Measurements from ENCODE around the gene MYRF. TPM values are rescaled to one million over a fixed set of nuclear protein-coding genes. Genes with fewer than 3 reads are reported as not detected.
A peak's percentile ranks its signal among the peaks of the same experiment; 100 is the strongest.

The MYRF gene
- total RNA-seq, 4 donors from 2014 or later = 0.16 to 55.1 (median 29.5) TPM

DNA sequence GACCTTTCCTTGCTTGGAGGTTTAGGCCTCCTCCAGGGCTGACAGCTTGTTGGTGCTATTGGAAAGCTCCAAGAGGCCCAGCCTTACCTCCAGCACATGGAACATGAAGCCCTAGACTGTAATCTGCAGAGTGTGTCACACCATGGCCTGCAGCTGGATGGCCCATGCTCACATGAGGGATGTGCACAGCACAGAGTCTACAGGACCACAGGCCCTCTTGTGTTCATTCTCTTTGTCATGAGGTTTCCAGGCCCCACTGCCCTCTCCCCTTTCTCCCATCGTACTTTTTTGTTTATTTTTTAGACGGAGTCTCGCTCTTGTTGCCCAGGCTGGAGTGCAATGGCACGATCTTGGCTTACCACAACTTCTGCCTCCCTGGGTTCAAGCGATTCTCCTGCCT lies 54.3 kb downstream of the MYRF start:
- no peak for DNase-seq (ENCODE audit: low spot score)
- TF ChIP-seq CTCF (IDR thresholded peaks at IDR 0.05) = no peak
- ATAC-seq (ENCODE audit: low FRiP score) = no peak

DNA sequence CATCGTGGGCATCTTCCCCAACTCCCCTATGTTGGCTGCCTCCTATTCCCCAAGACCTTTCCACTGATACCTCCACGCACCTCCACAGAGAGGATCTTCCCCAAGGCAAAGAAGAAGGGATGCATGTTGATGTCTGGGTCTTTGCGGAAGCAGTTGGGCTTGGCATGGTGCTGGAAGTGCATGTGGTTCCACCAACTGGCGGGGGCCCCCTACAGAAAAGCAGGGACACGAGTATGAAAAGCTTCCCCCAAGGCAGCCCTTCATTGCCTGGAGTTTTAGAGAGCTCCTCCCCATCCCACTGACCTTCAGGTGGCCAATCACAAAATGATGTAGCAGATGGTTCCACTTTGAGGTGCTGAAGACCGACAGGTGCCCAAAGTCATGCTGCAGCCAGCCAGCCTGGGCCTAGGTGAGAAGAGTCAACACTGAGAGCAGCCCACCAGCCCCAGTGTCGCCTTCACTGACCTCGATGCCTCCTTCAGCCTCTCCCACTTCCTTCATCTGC lies 58.3 kb downstream of the MYRF start:
- ATAC-seq (ENCODE audit: low FRiP score) (no peak), DNase-seq (ENCODE audit: low spot score) (no peak)
- TF ChIP-seq CTCF (IDR thresholded peaks at IDR 0.05) = no peak

- no peak for ATAC-seq (ENCODE audit: low FRiP score)
- no peak for DNase-seq (ENCODE audit: low spot score)
- no peak for TF ChIP-seq CTCF (IDR thresholded peaks at IDR 0.05)
Measured at GRCh38 chr11:61811831-61812230, 59.4 kb downstream of the MYRF start.

- TF ChIP-seq CTCF (IDR thresholded peaks at IDR 0.05) = no peak
Measured at GRCh38 chr11:61812736-61813411, 60.4 kb downstream of the MYRF start.

DNA sequence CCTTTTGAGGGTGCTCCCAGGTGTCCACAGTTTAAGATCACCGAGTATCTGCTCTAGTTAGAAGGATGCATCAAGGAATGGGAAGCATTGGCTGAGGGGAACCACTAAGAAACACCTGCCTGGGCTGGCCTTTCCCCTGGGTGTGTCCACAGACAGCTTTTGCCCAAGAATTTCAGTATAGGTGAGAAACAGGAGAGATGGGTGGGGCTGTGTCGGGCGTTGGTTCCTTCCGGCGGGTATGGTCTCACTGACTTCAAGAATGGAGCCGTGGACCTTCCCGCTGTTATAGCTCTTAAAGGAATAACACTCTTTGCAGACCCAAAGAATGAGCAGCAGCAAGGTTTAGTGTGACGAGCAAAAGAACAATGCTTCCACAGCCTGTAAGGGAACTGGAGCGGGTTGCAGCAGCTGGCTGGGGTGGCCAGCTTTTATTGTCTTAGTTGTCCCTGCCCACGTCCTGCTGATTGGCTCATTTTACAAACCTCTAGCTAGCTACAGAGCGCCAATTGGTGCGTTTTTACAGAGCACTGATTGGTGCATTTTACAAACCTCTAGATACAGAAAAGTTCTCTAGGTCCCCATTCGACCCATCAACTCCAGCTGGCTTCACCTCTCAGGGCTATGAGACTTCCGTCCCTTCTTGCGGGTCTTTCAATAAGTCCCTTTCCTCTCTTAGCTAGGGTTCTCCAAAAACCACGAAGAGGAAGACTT lies 62.0 kb downstream of the MYRF start:
- DNase-seq (ENCODE audit: low spot score) (no peak), ATAC-seq (ENCODE audit: low FRiP score) (no peak)
- TF ChIP-seq CTCF (IDR thresholded peaks at IDR 0.05) = no peak

More at GRCh38 chr11:61812736-61813411, 60.4 kb downstream of the MYRF start:
- ATAC-seq (ENCODE audit: low FRiP score) (no peak), DNase-seq (ENCODE audit: low spot score) (no peak)

DNA sequence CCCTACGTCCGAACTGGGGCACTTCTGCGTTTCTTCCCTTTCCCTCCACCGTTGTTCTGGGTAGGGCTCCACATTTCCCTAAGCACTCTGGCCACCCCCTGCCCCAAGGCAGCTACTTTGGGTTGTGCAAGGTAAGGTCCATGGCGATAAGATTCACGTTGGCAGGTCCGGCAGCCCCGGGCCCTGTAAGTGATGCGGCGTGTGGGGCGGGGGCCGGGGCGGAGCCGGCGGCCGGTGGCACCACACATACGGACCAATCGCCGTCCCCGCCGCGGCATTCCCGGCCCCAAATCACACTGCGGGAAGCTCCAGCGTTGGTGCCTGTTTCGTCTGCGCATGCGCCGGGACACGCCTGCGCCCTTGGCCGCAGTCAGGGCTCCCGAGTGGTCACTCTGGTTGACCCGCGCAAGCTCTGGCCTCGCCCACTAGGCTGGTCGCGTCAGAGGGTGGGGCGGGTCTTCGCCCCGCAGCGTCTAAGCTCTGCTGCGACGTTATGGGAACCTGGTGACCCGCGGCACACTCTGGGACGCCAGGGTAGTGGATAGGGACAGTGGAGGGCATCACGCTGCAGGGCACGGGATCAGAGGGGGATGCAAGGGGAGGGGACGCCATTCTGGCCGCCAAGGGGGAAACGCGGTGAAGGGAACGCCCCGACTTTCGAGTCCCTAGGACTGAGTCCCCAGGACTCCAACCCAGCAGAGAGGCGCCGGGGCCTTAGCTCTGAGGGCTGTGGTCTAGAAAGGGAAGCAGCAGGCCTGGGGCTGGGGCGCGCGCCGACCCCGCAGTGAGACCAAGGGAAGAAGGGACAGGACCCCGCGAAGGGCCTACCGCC lies 62.7 kb downstream of the MYRF start:
- ATAC-seq (ENCODE audit: low FRiP score) = peak; percentile 88
- no peak for TF ChIP-seq CTCF (IDR thresholded peaks at IDR 0.05)

More for the DNA sequence above, 62.7 kb downstream of the MYRF start:
- DNase-seq (ENCODE audit: low spot score) = peak; percentile 73
